HL-60/S4 treated with phorbol 12-myristate 13-acetate at 8.2 ng/mL for 4 days and 3 days (cell line): ENCODE results near the gene VSTM5.

ENCODE experiments used
- in situ Hi-C: fragments of 300-500 bp; cut with MboI; formaldehyde crosslinking; loops from 2 replicates; pipeline ENCODE4 v1.15.0; 2022; ENCODE audit warnings: low sequenced_read_pairs

The VSTM5 gene

GRCh38 chr11:93843906-93844305, 6.5 kb downstream of the VSTM5 start:
- in situ Hi-C loops, result no loop called here

- in situ Hi-C loops, result no loop called here
Measured at GRCh38 chr11:93842461-93842860, 8.0 kb downstream of the VSTM5 start.

GRCh38 chr11:93842034-93842433, 8.4 kb downstream of the VSTM5 start:
- in situ Hi-C loops, result no loop called here

GRCh38 chr11:93841446-93841845, 9.0 kb downstream of the VSTM5 start:
- in situ Hi-C loops, result no loop called here

- in situ Hi-C loops, result no loop called here
Measured at GRCh38 chr11:93840981-93841380, 9.4 kb downstream of the VSTM5 start.

- in situ Hi-C loops, result no loop called here
Measured at GRCh38 chr11:93840180-93840579, 10.2 kb downstream of the VSTM5 start.

- in situ Hi-C loops, result no loop called here
Measured at GRCh38 chr11:93838967-93839366, 11.5 kb downstream of the VSTM5 start.

- in situ Hi-C loops, result no loop called here
Measured at GRCh38 chr11:93832780-93833179, 17.6 kb downstream of the VSTM5 start.

- in situ Hi-C loops, result no loop called here
Measured at GRCh38 chr11:93831343-93832127, 18.9 kb downstream of the VSTM5 start.

GRCh38 chr11:93829598-93829997, 20.8 kb downstream of the VSTM5 start:
- in situ Hi-C loops, result no loop called here

GRCh38 chr11:93827363-93827762, 23.1 kb downstream of the VSTM5 start:
- in situ Hi-C loops, result no loop called here

GRCh38 chr11:93823210-93823609, 27.2 kb downstream of the VSTM5 start:
- in situ Hi-C loops, result no loop called here

- in situ Hi-C loops, result no loop called here
Measured at GRCh38 chr11:93822359-93822758, 28.1 kb downstream of the VSTM5 start.

- in situ Hi-C loops, result no loop called here
Measured at GRCh38 chr11:93821617-93822016, 28.8 kb downstream of the VSTM5 start.

- in situ Hi-C loops, result no loop called here
Measured at GRCh38 chr11:93820847-93821246, 29.6 kb downstream of the VSTM5 start.

GRCh38 chr11:93819966-93820695, 30.3 kb downstream of the VSTM5 start:
- in situ Hi-C loops, result no loop called here

- in situ Hi-C loops, result no loop called here
Measured at GRCh38 chr11:93817426-93818348, 32.7 kb downstream of the VSTM5 start.

GRCh38 chr11:93814966-93815633, 35.3 kb downstream of the VSTM5 start:
- in situ Hi-C loops, result no loop called here

GRCh38 chr11:93813974-93814373, 36.4 kb downstream of the VSTM5 start:
- in situ Hi-C loops, result no loop called here

GRCh38 chr11:93807980-93808379, 42.4 kb downstream of the VSTM5 start:
- in situ Hi-C loops, result no loop called here

GRCh38 chr11:93804879-93805278, 45.5 kb downstream of the VSTM5 start:
- in situ Hi-C loops, result no loop called here
